Tibial artery (tissue), 4 donors: ENCODE results near the gene OR4K15.

Experiments
- DNase-seq, 2 donors: peaks; one replicate each; pipeline ENCODE4 v3.0.0-alpha.2; 2019
- H3K27ac ChIP-seq, 2 donors: fragments of 200-600 bp; sonication (generic) in 1 of 2; 1 replicate in 1 of 2; 2 replicates in 1 of 2; pipeline ENCODE4 v1.5.1; 2018 to 2019; ENCODE audit warnings: mild to moderate bottlenecking in 1 of 2
- H3K27me3 ChIP-seq, 2 donors: fragments of 200-600 bp; sonication (generic) in 1 of 2; one replicate each; pipeline versions ENCODE4 v1.5.1 to v1.6.0; 2016 to 2019
- H3K36me3 ChIP-seq, 3 donors: fragments of 200-600 bp; sonication (generic) in 2 of 3; one replicate each; pipeline ENCODE4 v1.5.1; 2016 to 2019; ENCODE audit warnings: mild to moderate bottlenecking in 2 of 3
- H3K4me1 ChIP-seq, 4 donors: fragments of 200-600 bp; sonication (generic) in 2 of 4; 1 replicate in 3 of 4; 2 replicates in 1 of 4; pipeline ENCODE4 v1.5.1; 2016 to 2019
- H3K4me3 ChIP-seq, 2 donors: fragments of 200-600 bp; sonication (generic) in 1 of 2; 1 replicate in 1 of 2; 2 replicates in 1 of 2; pipeline ENCODE4 v1.5.1; 2018 to 2019; ENCODE audit warnings: mild to moderate bottlenecking in 2 of 2
- H3K9me3 ChIP-seq, 3 donors: fragments of 200-600 bp; sonication (generic) in 1 of 3; one replicate each; pipeline ENCODE4 v1.5.1; 2016 to 2019
- intact Hi-C: fragments of 100-400 bp; cut with DNase I; formaldehyde crosslinking; loops from one replicate; pipeline ENCODE4 v1.15.0; 2023; ENCODE audit warnings: low total_unique reads
- TF ChIP-seq, protein P1 (sequence below), 2 experiments: fragments of 200-600 bp in 1 of 2; fragments of 450-650 bp in 1 of 2; IDR thresholded peaks; one replicate each; pipeline ENCODE4 v1.5.1; 2017 to 2019; ENCODE audit warnings: antibody characterized with exemption in 2 of 2, mild to moderate bottlenecking in 1 of 2, moderate library complexity in 1 of 2

OR4K15 gene

DNA sequence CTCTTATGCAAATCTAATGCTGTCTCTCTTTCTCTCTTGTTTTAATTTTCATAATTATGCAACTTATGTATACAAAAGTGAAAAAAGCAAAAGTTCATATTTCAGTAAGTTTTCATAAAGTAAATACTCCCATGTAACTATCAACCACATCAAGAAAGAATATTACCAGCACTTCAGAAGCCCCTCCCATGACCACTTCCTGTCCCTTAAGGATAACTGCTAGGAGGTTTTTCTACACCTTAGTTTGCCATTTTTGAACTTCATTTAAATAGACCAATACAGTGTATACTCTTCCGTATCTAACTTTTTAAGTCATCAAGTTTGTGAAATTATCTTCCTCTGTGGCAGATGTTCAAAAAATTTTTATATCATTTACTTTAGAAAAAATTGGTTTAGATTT is 547 bp upstream of the OR4K15 start:
- intact Hi-C loops: no loop called here
- DNase-seq: no peak
- no peaks in the 10 kb centered on the region for H3K36me3 ChIP-seq
- no peaks in the 10 kb centered on the region for H3K4me1 ChIP-seq
- H3K27me3 ChIP-seq: no peaks in the 10 kb centered on the region
- no peak overlapping the region for H3K27ac ChIP-seq
- no peaks in the 10 kb centered on the region for H3K9me3 ChIP-seq
- TF ChIP-seq, protein P1, sequence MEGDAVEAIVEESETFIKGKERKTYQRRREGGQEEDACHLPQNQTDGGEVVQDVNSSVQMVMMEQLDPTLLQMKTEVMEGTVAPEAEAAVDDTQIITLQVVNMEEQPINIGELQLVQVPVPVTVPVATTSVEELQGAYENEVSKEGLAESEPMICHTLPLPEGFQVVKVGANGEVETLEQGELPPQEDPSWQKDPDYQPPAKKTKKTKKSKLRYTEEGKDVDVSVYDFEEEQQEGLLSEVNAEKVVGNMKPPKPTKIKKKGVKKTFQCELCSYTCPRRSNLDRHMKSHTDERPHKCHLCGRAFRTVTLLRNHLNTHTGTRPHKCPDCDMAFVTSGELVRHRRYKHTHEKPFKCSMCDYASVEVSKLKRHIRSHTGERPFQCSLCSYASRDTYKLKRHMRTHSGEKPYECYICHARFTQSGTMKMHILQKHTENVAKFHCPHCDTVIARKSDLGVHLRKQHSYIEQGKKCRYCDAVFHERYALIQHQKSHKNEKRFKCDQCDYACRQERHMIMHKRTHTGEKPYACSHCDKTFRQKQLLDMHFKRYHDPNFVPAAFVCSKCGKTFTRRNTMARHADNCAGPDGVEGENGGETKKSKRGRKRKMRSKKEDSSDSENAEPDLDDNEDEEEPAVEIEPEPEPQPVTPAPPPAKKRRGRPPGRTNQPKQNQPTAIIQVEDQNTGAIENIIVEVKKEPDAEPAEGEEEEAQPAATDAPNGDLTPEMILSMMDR (IDR thresholded peaks at IDR 0.05): no peak
- no peak overlapping the region for H3K4me3 ChIP-seq

GRCh38 chr14:19993438-19993837 is 18.0 kb downstream of the OR4K15 start:
- DNase-seq: no peak
- Histone ChIP-seq H3K27me3 (no peaks in the 10 kb centered on the region), H3K4me3 (no peak overlapping the region), H3K4me1 (no peaks in the 10 kb centered on the region), H3K27ac (no peak overlapping the region), H3K36me3 (no peaks in the 10 kb centered on the region), H3K9me3 (no peaks in the 10 kb centered on the region)
- intact Hi-C loops: no loop called here
- TF ChIP-seq, protein P1 (IDR thresholded peaks at IDR 0.05): no peak

GRCh38 chr14:20001863-20002262 is 26.5 kb downstream of the OR4K15 start, which contains the start of gene OR4Q2:
Gene OR4Q2 (plus strand): TSS chr14:20002163.
- TF ChIP-seq, protein P1 (IDR thresholded peaks at IDR 0.05): no peak

GRCh38 chr14:20002319-20002718 is 26.9 kb downstream of the OR4K15 start:
- H3K27me3 ChIP-seq: no peaks in the 10 kb centered on the region
- no peak overlapping the region for H3K27ac ChIP-seq
- TF ChIP-seq, protein P1 (IDR thresholded peaks at IDR 0.05): no peak
- no peaks in the 10 kb centered on the region for H3K4me1 ChIP-seq
- DNase-seq: no peak
- intact Hi-C loops: no loop called here
- no peak overlapping the region for H3K4me3 ChIP-seq
- H3K36me3 ChIP-seq: no peaks in the 10 kb centered on the region
- no peaks in the 10 kb centered on the region for H3K9me3 ChIP-seq

More at GRCh38 chr14:20001863-20002262, 26.5 kb downstream of the OR4K15 start, which contains the start of gene OR4Q2:
- H3K27ac ChIP-seq: no peak within 1 kb of the TSS
- no peaks in the 10 kb centered on the region for H3K9me3 ChIP-seq
- intact Hi-C loops: no loop called here
- no peak within 1 kb of the TSS for H3K4me3 ChIP-seq
- H3K4me1 ChIP-seq: no peaks in the 10 kb centered on the region
- DNase-seq: no peak
- H3K36me3 ChIP-seq: no peaks in the 10 kb centered on the region
- H3K27me3 ChIP-seq: no peaks in the 10 kb centered on the region

GRCh38 chr14:20008156-20008555 is 32.8 kb downstream of the OR4K15 start:
- H3K36me3 ChIP-seq: no peaks in the 10 kb centered on the region
- no peak overlapping the region for H3K4me3 ChIP-seq
- intact Hi-C loops: no loop called here
- TF ChIP-seq, protein P1 (IDR thresholded peaks at IDR 0.05): no peak
- DNase-seq: no peak
- no peak overlapping the region for H3K27ac ChIP-seq
- no peaks in the 10 kb centered on the region for H3K27me3 ChIP-seq
- H3K4me1 ChIP-seq: no peaks in the 10 kb centered on the region
- no peaks in the 10 kb centered on the region for H3K9me3 ChIP-seq

- intact Hi-C loops: no loop called here
- Histone ChIP-seq H3K27me3 (no peaks in the 10 kb centered on the region), H3K4me3 (no peak within 1 kb of the TSS), H3K27ac (no peak within 1 kb of the TSS), H3K4me1 (no peaks in the 10 kb centered on the region), H3K36me3 (no peaks in the 10 kb centered on the region), H3K9me3 (no peaks in the 10 kb centered on the region)
- TF ChIP-seq, protein P1 (IDR thresholded peaks at IDR 0.05): no peak
- no peak for DNase-seq
Measured at GRCh38 chr14:20019257-20019865, 44.0 kb downstream of the OR4K15 start, which contains the start of gene OR4K14. Gene OR4K14 (minus strand): TSS chr14:20019307. CDS start chr14:20015193, 4,114 bp downstream.
